ENCODE measurements around the gene L3MBTL2. TPM values are rescaled to one million over a fixed set of nuclear protein-coding genes. Genes with fewer than 3 reads are reported as not detected.

The L3MBTL2 gene
- total and polyA plus RNA-seq, 2 of the 13 experiments (the other 11 are each of a cell fraction or from before 2014, with no cell fraction given) = 13.8 to 33.7 TPM

GRCh38 chr22:41240377-41241132, 35.4 kb downstream of the L3MBTL2 start, which contains the start of gene CHADL (continued):
- TF ChIP-seq PATZ1 (CRISPR knock-in tag; IDR thresholded peaks at IDR 0.05) (peak; percentile 80), YEATS2 (CRISPR knock-in tag; IDR thresholded peaks at IDR 0.05; ENCODE audit: borderline replicate concordance) (no peak; the same call in 1 of the 2 replicates), ZNF607 (CRISPR knock-in tag; IDR thresholded peaks at IDR 0.05; ENCODE audit: borderline replicate concordance) (0 out of 2 replicates have a peak, but pooled peaks have one; percentile 47), ZFX (CRISPR knock-in tag; IDR thresholded peaks at IDR 0.05; ENCODE audit: low read depth) (peak; percentile 90), RBFOX2 (IDR thresholded peaks at IDR 0.05; ENCODE audit: low read depth, low read length) (peak; percentile 58; the same call in 1 of the 2 replicates), EHMT2 (IDR thresholded peaks at IDR 0.05; ENCODE audit: borderline replicate concordance, low read depth, low read length) (no peak), GABPB1 (CRISPR knock-in tag; IDR thresholded peaks at IDR 0.05) (peak; percentile 51; the same call in 1 of the 2 replicates), FOXM1 (CRISPR knock-in tag; IDR thresholded peaks at IDR 0.05) (no peak)

GRCh38 chr22:41241133-41241676, 36.1 kb downstream of the L3MBTL2 start:
- no peak for FAIRE-seq
- Histone ChIP-seq H3K4me3 (replicated peaks in 1 of 3; ENCODE audit: insufficient read depth in 1 of 3, low read depth in 2 of 3, low read length in 3 of 3) (peak overlapping the region; percentile 56 to 74 (median 57); a peak in 5 of 6 replicates), H4K20me1 (ENCODE audit: insufficient read depth, low read length) (no peaks in the 10 kb centered on the region), H3K4me2 (ENCODE audit: low read depth, low read length) (peak overlapping the region; percentile 90), H3K27ac (ENCODE audit: extremely low read length, insufficient read depth, low read length) (no peak overlapping the region), H3K4me1 (ENCODE audit: insufficient read depth, low read length) (peaks cover 16% of the 10 kb centered on the region), H3K36me3 (replicated peaks in 1 of 2; ENCODE audit: control insufficient read depth in 1 of 2, insufficient read depth in 2 of 2, low read length in 2 of 2) (peaks cover under 1 to 3% of the 10 kb centered on the region in 2 experiments; a peak in 2 of 5 replicates), H3K9ac (ENCODE audit: insufficient read depth, low read depth, low read length) (peak overlapping the region; percentile 68; the same call in 1 of the 2 replicates), H3K27me3 (ENCODE audit: control insufficient read depth in 1 of 2, insufficient read depth in 2 of 2, low read length in 2 of 2) (no peaks in the 10 kb centered on the region), H3K79me2 (ENCODE audit: insufficient read depth, low read length) (no peaks in the 10 kb centered on the region), H3K9me3 (ENCODE audit: low read length) (no peaks in the 10 kb centered on the region), H2AFZ (ENCODE audit: low read length) (no peak overlapping the region)
- DNase-seq (ENCODE audit: low spot score) = no peak
- WGBS (ENCODE audit: low lambda C conversion rate) = 70% methylated on average over 6 of the region's 7 CpGs
- in situ Hi-C loops (cut with HindIII; ENCODE audit: extremely low pct_ligation_motif_present, low pct_unique_long_range_greater_than_20kb) = no loop called here
- no peak for ATAC-seq
- POLR2A ChIA-PET = interaction anchor here (1.0 to 1.5 kb wide), 2 partner anchors 45 to 140 kb away, joined by 3 to 5 read pairs; partner anchors contain the start of genes RANGAP1 and TEF
- CTCF ChIA-PET (ENCODE audit: low intra/inter-chr PET ratio, low total read pairs) = no interaction called here
- no TSS peak for BruUV-seq (replicated peaks)
- intact Hi-C loops (cut with micrococcal nuclease; ENCODE audit: unreplicated experiment) = no loop called here
- TF ChIP-seq CBFB (CRISPR knock-in tag; IDR thresholded peaks at IDR 0.05) (0 out of 2 replicates have a peak, but pooled peaks have one; percentile 3), PATZ1 (CRISPR knock-in tag; IDR thresholded peaks at IDR 0.05) (peak; percentile 9; the same call in 1 of the 2 replicates), ZKSCAN1 (IDR thresholded peaks at IDR 0.05; ENCODE audit: low read length) (peak; percentile 81), KAT7 (CRISPR knock-in tag; IDR thresholded peaks at IDR 0.05; ENCODE audit: borderline replicate concordance) (peak; percentile 19; the same call in 1 of the 2 replicates), UBTF (CRISPR knock-in tag; IDR thresholded peaks at IDR 0.05) (peak; percentile 19; the same call in 1 of the 2 replicates), GABPB1 (CRISPR knock-in tag; IDR thresholded peaks at IDR 0.05) (0 out of 2 replicates have a peak, but pooled peaks have one; percentile 0), MED1 (CRISPR knock-in tag; IDR thresholded peaks at IDR 0.05) (0 out of 2 replicates have a peak, but pooled peaks have one; percentile 1)
